Smooth muscle cell (in vitro differentiated cells): Measurements from ENCODE around the gene ZFAND6. TPM values are rescaled to one million over a fixed set of nuclear protein-coding genes. Genes with fewer than 3 reads are reported as not detected.
A peak's percentile ranks its signal among the peaks of the same experiment; 100 is the strongest.

Experiments
- DNase-seq: peaks from one replicate; lab custom pipeline; 2025; ENCODE audit not compliant: unreplicated experiment; lab: John Stamatoyannopoulos, UW
- H2AFZ ChIP-seq: fragments of 200-600 bp; sonication (generic); 2 replicates; pipeline ENCODE4 v1.6.0; 2016; ENCODE audit warnings: antibody characterized with exemption, low read depth, mild to moderate bottlenecking
- H3F3A ChIP-seq: fragments of 200-600 bp; sonication (generic); 2 replicates; pipeline ENCODE4 v1.6.0; 2017; ENCODE audit warnings: antibody characterized with exemption, low read depth
- H3K27ac ChIP-seq: fragments of 200-600 bp; sonication (generic); 2 replicates; pipeline ENCODE4 v1.5.1; 2016; ENCODE audit warnings: low read depth, mild to moderate bottlenecking
- H3K27me3 ChIP-seq: fragments of 200-600 bp; sonication (generic); 2 replicates; pipeline ENCODE4 v1.6.1; 2016; ENCODE audit warnings: low read depth, mild to moderate bottlenecking
- H3K36me3 ChIP-seq: fragments of 200-600 bp; sonication (generic); 2 replicates; pipeline ENCODE4 v1.5.1; 2016; ENCODE audit warnings: low read depth
- H3K4me1 ChIP-seq: fragments of 200-600 bp; sonication (generic); 2 replicates; pipeline ENCODE4 v1.5.1; 2016; ENCODE audit warnings: low read depth
- H3K4me2 ChIP-seq: fragments of 200-600 bp; sonication (generic); 2 replicates; pipeline ENCODE4 v1.6.0; 2016; ENCODE audit warnings: mild to moderate bottlenecking
- H3K4me3 ChIP-seq: fragments of 200-600 bp; sonication (generic); 2 replicates; pipeline ENCODE4 v1.5.1; 2016; ENCODE audit warnings: mild to moderate bottlenecking
- H3K79me2 ChIP-seq: fragments of 200-600 bp; sonication (generic); 2 replicates; pipeline ENCODE4 v1.6.0; 2016; ENCODE audit warnings: low read depth, mild to moderate bottlenecking
- H3K9ac ChIP-seq: fragments of 200-600 bp; sonication (generic); 2 replicates; pipeline ENCODE4 v1.6.0; 2016; ENCODE audit warnings: low read depth
- H3K9me3 ChIP-seq: fragments of 200-600 bp; sonication (generic); replicated peaks from 2 replicates; pipeline ENCODE4 v1.5.1; 2016; ENCODE audit warnings: low read depth
- H4K20me1 ChIP-seq: fragments of 200-600 bp; sonication (generic); 2 replicates; pipeline ENCODE4 v1.6.0; 2016; ENCODE audit warnings: low read depth
- CTCF ChIP-seq: fragments of 200-600 bp; sonication (generic); IDR thresholded peaks from 2 replicates; pipeline ENCODE4 v1.5.1; 2017; ENCODE audit warnings: borderline replicate concordance, mild to moderate bottlenecking, antibody characterized with exemption; ENCODE audit not compliant: insufficient read depth, poor library complexity, severe bottlenecking
- WGBS: methylation state at CpG from one replicate; pipeline ENCODE4 v1.1.7; 2016; ENCODE audit warnings: low lambda C conversion rate; 5-methylcytosine and 5-hydroxymethylcytosine counted together
- polyA plus RNA-seq: library from polyadenylated mRNA; unstranded; fragments of >200 nt; fragmentation: Nextera tagmentation; extraction: Ambion mirVana; gene quantifications from 2 replicates; pipeline ENCODE4 v1.2.1, GENCODE V29; 2016
- total RNA-seq: library from RNA; depleted of rRNA; stranded (reverse); fragments of >200 nt; gene quantifications from 2 replicates; pipeline ENCODE4 v1.2.3, GENCODE V29; 2014

ZFAND6 gene
- total and polyA plus RNA-seq, 2 experiments from 2014 or later: 81.9 to 144 TPM

GRCh38 chr15:80171787-80172186 lies 112.3 kb downstream of the ZFAND6 start:
- H3K79me2 ChIP-seq: no peaks in the 10 kb centered on the region
- H3F3A ChIP-seq: no peaks in the 10 kb centered on the region
- H3K4me3 ChIP-seq: no peak overlapping the region
- no peaks in the 10 kb centered on the region for H3K27me3 ChIP-seq
- no peak overlapping the region for H3K9ac ChIP-seq
- H3K4me1 ChIP-seq: no peaks in the 10 kb centered on the region
- H3K36me3 ChIP-seq: no peaks in the 10 kb centered on the region
- WGBS: 78% methylated on average over 4 of the region's 4 CpGs
- TF ChIP-seq CTCF: no peak
- no peak for DNase-seq
- no peaks in the 10 kb centered on the region for H3K9me3 ChIP-seq
- no peak overlapping the region for H3K4me2 ChIP-seq
- H3K27ac ChIP-seq: no peak overlapping the region
- H2AFZ ChIP-seq: no peak overlapping the region
- no peaks in the 10 kb centered on the region for H4K20me1 ChIP-seq

- H3K27me3 ChIP-seq: no peaks in the 10 kb centered on the region
- H3K4me3 ChIP-seq: no peak overlapping the region
- TF ChIP-seq CTCF: no peak
Observed at GRCh38 chr15:80172401-80172800, 112.9 kb downstream of the ZFAND6 start.

GRCh38 chr15:80173022-80173759 lies 113.7 kb downstream of the ZFAND6 start:
- 75% methylated on average over 10 of the region's 10 CpGs for WGBS
- no peak overlapping the region for H3K9ac ChIP-seq
- H3K79me2 ChIP-seq: no peaks in the 10 kb centered on the region
- peak; percentile 62 for TF ChIP-seq CTCF
- H3K4me2 ChIP-seq: no peak overlapping the region
- no peaks in the 10 kb centered on the region for H3K27me3 ChIP-seq
- no peak overlapping the region for H2AFZ ChIP-seq
- no peaks in the 10 kb centered on the region for H3F3A ChIP-seq
- no peak overlapping the region for H3K4me3 ChIP-seq
- no peaks in the 10 kb centered on the region for H3K4me1 ChIP-seq
- H3K36me3 ChIP-seq: no peaks in the 10 kb centered on the region
- H3K27ac ChIP-seq: no peak overlapping the region
- no peaks in the 10 kb centered on the region for H3K9me3 ChIP-seq
- no peaks in the 10 kb centered on the region for H4K20me1 ChIP-seq
- DNase-seq: no peak

More at GRCh38 chr15:80172401-80172800, 112.9 kb downstream of the ZFAND6 start:
- Histone ChIP-seq H3K79me2 (no peaks in the 10 kb centered on the region), H2AFZ (no peak overlapping the region), H3K36me3 (no peaks in the 10 kb centered on the region), H3F3A (no peaks in the 10 kb centered on the region), H3K27ac (no peak overlapping the region), H3K4me1 (no peaks in the 10 kb centered on the region), H3K9me3 (no peaks in the 10 kb centered on the region), H4K20me1 (no peaks in the 10 kb centered on the region), H3K4me2 (no peak overlapping the region), H3K9ac (no peak overlapping the region)
- no peak for DNase-seq
- 73% methylated on average over 8 of the region's 8 CpGs for WGBS
